ENCODE measurements around the gene DMRTA2.

DMRTA2 gene

DNA sequence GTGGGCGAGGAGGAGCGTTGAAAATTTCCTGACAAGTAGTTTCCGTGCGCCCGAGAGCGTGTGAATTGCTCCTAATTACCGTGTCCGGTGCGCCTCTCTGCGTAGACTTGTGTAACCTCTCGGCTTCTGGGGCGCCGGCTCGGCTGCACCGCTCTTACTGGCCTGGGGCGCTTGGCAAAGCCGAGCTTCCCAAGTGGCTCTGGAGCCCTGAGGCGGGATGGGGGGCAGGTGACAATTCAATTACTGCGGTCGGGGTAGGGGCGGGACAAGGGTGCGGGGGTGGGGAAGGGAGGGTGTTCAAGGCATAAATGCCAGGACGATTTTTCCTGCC lies 392 bp upstream of the DMRTA2 start:
- no peak for DNase-seq
- Histone ChIP-seq H3K9me3 (no peaks in the 10 kb centered on the region), H3K4me1 (peaks cover 0 to 82% (median 66%) of the 10 kb centered on the region in 4 donors), H3K27ac (no peak overlapping the region), H3K27me3 (peaks cover 0 to 100% of the 10 kb centered on the region in 2 donors), H3K4me3 (peak overlapping the region; percentile 27 to 42), H3K36me3 (no peaks in the 10 kb centered on the region)
- intact Hi-C loops (cut with DNase I; ENCODE audit: low total_unique reads): no loop called here
- TF ChIP-seq, protein P1, sequence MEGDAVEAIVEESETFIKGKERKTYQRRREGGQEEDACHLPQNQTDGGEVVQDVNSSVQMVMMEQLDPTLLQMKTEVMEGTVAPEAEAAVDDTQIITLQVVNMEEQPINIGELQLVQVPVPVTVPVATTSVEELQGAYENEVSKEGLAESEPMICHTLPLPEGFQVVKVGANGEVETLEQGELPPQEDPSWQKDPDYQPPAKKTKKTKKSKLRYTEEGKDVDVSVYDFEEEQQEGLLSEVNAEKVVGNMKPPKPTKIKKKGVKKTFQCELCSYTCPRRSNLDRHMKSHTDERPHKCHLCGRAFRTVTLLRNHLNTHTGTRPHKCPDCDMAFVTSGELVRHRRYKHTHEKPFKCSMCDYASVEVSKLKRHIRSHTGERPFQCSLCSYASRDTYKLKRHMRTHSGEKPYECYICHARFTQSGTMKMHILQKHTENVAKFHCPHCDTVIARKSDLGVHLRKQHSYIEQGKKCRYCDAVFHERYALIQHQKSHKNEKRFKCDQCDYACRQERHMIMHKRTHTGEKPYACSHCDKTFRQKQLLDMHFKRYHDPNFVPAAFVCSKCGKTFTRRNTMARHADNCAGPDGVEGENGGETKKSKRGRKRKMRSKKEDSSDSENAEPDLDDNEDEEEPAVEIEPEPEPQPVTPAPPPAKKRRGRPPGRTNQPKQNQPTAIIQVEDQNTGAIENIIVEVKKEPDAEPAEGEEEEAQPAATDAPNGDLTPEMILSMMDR (IDR thresholded peaks at IDR 0.05): no peak

DNA sequence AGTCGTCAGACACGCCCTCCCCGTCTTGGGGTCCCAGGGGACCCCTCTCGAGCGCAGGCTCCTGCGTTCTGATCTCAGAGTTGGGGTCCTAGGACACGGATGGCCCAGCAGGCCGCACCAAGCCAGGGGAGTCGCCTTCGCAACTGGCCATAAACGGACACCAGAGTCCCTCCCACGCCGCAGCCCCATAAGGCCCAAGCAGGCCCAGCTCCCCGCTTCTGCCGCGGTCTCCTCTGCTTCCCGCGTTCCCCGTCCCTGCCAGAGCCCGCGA lies 633 bp downstream of the DMRTA2 start:
- H3K27ac ChIP-seq: no peak overlapping the region
- peaks cover 0 to 100% of the 10 kb centered on the region in 2 donors for H3K27me3 ChIP-seq
- no peak for DNase-seq
- H3K36me3 ChIP-seq: no peaks in the 10 kb centered on the region
- H3K4me1 ChIP-seq: peaks cover 0 to 81% (median 69%) of the 10 kb centered on the region in 4 donors
- peak overlapping the region in 1 of 2 donors; percentile 27 for H3K4me3 ChIP-seq
- no peaks in the 10 kb centered on the region for H3K9me3 ChIP-seq
- TF ChIP-seq, protein P1 (IDR thresholded peaks at IDR 0.05): no peak
- intact Hi-C loops (cut with DNase I; ENCODE audit: low total_unique reads): no loop called here

DNA sequence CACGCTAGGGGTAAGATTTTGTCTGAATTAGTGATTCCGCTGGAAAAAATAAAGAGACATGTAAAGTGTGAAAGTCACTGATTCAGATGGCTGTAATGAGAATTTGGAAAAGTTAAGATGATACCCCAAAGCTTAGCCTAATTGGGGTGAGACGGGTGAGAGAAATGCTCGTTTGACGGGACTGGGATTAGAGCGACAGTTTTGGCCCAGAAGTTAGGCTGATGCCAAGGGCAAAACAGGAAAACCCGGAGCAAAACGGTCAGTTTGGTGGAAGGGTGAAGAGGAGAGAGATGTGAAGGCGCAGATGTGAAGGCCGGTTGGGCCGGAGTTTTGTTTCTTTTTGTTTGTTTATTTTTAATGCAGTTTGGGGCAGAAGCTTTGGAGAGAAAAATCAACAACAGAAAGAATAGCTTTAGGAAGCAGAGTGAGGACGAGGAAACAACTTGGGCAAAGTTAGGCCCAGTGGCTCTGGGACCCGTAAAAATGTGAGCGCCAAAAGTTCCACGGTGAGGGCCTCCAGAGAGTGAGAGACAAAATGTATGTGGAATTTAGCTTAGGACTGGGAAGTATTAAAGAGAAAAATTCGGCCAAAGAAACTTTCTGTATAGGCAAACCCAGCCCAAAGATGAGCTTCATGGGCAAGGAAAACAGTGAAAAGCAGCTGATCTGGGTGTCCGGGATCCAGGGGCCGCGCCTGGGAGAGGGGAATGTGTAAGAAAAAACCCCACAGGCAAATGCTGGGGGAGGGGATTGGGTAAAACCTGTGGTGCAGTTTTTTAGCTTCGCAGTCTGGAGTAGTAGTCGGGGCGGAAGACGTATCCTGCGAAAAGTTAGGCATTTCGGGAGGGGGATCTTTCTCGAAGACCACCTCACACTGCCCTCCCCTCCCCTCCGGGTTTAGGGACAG lies 1.2 kb downstream of the DMRTA2 start:
- intact Hi-C loops (cut with DNase I; ENCODE audit: low total_unique reads): no loop called here
- Histone ChIP-seq H3K27ac (no peak overlapping the region), H3K4me3 (no peak overlapping the region), H3K4me1 (peaks cover 0 to 81% (median 69%) of the 10 kb centered on the region in 4 donors), H3K27me3 (peaks cover 0 to 100% of the 10 kb centered on the region in 2 donors), H3K9me3 (no peaks in the 10 kb centered on the region), H3K36me3 (no peaks in the 10 kb centered on the region)
- TF ChIP-seq, protein P1 (IDR thresholded peaks at IDR 0.05): no peak
- no peak for DNase-seq

DNA sequence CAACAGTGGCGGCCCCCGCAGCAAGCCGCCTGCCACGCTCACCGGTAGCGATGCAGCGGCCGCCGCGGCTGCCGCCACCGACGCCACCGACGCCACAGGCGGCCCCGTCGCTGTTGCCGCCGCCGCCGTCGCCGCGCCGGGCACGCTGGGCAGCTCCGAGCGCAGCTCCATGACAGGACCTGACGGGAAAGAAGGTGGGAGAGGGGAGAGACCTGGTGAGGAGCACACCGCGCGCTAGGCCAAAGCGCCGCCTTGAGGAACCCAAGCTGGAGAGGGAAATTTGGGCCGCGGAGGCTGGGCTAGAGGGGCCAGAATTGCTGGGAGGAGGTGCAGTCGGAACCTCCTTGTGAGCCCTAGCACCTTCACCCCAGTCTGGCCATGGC lies 1.9 kb downstream of the DMRTA2 start:
- TF ChIP-seq, protein P1 (IDR thresholded peaks at IDR 0.05): no peak
- H3K9me3 ChIP-seq: no peaks in the 10 kb centered on the region
- H3K27ac ChIP-seq: no peak overlapping the region
- peaks cover 0 to 81% (median 72%) of the 10 kb centered on the region in 4 donors for H3K4me1 ChIP-seq
- no peak overlapping the region for H3K4me3 ChIP-seq
- H3K36me3 ChIP-seq: no peaks in the 10 kb centered on the region
- intact Hi-C loops (cut with DNase I; ENCODE audit: low total_unique reads): no loop called here
- no peak for DNase-seq
- H3K27me3 ChIP-seq: peaks cover 0 to 100% of the 10 kb centered on the region in 2 donors

DNA sequence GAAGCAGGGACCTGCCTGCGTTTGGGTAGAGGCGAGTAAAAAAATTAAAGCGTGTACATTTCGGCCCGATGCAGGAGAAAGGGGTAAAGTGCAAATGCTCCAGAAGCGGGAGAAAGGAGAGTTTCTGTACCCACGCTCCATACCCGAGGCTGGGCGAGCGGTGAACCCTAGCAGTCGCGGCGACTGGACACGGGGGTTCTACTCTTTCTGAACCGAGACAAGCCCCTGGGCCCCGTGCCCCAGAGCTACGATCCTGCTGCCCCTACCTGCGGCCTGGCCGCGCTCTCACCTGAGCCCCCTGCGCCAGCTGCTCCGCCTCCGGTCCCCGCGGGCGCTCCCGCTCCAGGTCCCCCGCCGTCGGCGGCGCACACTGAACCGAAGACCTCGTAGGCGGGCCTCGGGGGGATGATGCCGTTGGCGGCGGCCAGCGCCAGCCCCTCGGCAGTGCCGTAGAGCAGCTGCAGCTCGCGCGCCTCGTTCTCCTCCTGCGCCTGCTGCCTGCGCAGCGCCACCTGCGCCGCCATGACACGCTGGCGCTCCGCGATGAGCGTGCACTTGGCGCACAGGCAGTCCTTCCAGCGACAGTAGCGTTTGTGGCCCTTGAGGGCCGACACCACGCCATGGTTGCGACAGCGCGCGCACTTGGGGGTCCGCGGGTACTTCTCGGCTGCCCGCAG lies 2.4 kb downstream of the DMRTA2 start:
- TF ChIP-seq, protein P1 (IDR thresholded peaks at IDR 0.05): no peak
- peaks cover 0 to 84% (median 75%) of the 10 kb centered on the region in 4 donors for H3K4me1 ChIP-seq
- H3K36me3 ChIP-seq: no peaks in the 10 kb centered on the region
- no peak overlapping the region for H3K27ac ChIP-seq
- H3K4me3 ChIP-seq: peak overlapping the region in 1 of 2 donors; percentile 3
- intact Hi-C loops (cut with DNase I; ENCODE audit: low total_unique reads): no loop called here
- no peak for DNase-seq
- peaks cover 0 to 100% of the 10 kb centered on the region in 2 donors for H3K27me3 ChIP-seq
- no peaks in the 10 kb centered on the region for H3K9me3 ChIP-seq

Data from tibial artery (tissue), 4 donors.